Gastroesophageal sphincter (tissue), 4 donors: ENCODE data around the gene ATE1. TPM values are rescaled to one million over a fixed set of nuclear protein-coding genes. Genes with fewer than 3 reads are reported as not detected.
"Not testable (repeated sequence)": the region's sequence is repeated elsewhere in the genome, so short reads cannot be mapped to it uniquely, and the experiment has no call there.

Experiments used
- ATAC-seq: fragments of 150-250 bp; one replicate; pipeline ENCODE4 v1.9.1; 2016; ENCODE audit warnings: mild to moderate bottlenecking, moderate library complexity
- H3K27ac ChIP-seq, 4 donors: fragments of 200-600 bp; sonication (generic) in 3 of 4; 1 replicate in 3 of 4; 2 replicates in 1 of 4; pipeline ENCODE4 v1.5.1; 2016 to 2019
- H3K27me3 ChIP-seq: fragments of 200-600 bp; sonication (generic); one replicate; pipeline ENCODE4 v1.5.1; 2019
- H3K36me3 ChIP-seq, 2 donors: fragments of 200-600 bp; sonication (generic); one replicate each; pipeline ENCODE4 v1.5.1; 2019; ENCODE audit warnings: control low read depth in 1 of 2
- H3K4me1 ChIP-seq, 3 donors: fragments of 200-600 bp; sonication (generic); 1 replicate in 2 of 3; 2 replicates in 1 of 3; pipeline ENCODE4 v1.5.1; 2016 to 2019; ENCODE audit warnings: control low read depth in 2 of 3
- H3K4me3 ChIP-seq, 2 donors: fragments of 200-600 bp; sonication (generic); one replicate each; pipeline ENCODE4 v1.5.1; 2019; ENCODE audit warnings: mild to moderate bottlenecking in 1 of 2, moderate library complexity in 1 of 2
- H3K9me3 ChIP-seq, 3 donors: fragments of 200-600 bp; sonication (generic); one replicate each; pipeline ENCODE4 v1.5.1; 2017 to 2019; ENCODE audit warnings: control low read depth in 2 of 3
- CTCF ChIP-seq, 4 experiments: fragments of 200-600 bp in 2 of 4; fragments of 450-650 bp in 2 of 4; sonication (generic) in 1 of 4; IDR thresholded peaks; one replicate each; pipeline ENCODE4 v1.5.1; 2017 to 2019; ENCODE audit warnings: antibody characterized with exemption in 4 of 4, mild to moderate bottlenecking in 2 of 4, moderate library complexity in 2 of 4
- EP300 ChIP-seq: sonication (generic); formaldehyde crosslinking; IDR thresholded peaks from one replicate; pipeline ENCODE4 v1.6.1; 2017; ENCODE audit warnings: antibody characterized with exemption, mild to moderate bottlenecking
- POLR2A ChIP-seq, 2 donors: fragments of 450-650 bp; IDR thresholded peaks; one replicate each; pipeline ENCODE4 v1.6.1; 2017; ENCODE audit warnings: antibody characterized with exemption in 2 of 2, mild to moderate bottlenecking in 2 of 2, moderate library complexity in 1 of 2
- POLR2AphosphoS5 ChIP-seq: sonication (generic); formaldehyde crosslinking; IDR thresholded peaks from one replicate; pipeline ENCODE4 v1.6.1; 2017; ENCODE audit warnings: antibody characterized with exemption
- WGBS, 2 donors: methylation state at CpG; one replicate each; pipeline ENCODE4 v1.1.5; 2018; ENCODE audit warnings: low coverage in 1 of 2; 5-methylcytosine and 5-hydroxymethylcytosine counted together
- total RNA-seq, 4 donors: library from RNA; depleted of rRNA; stranded (reverse); fragments of >200 nt; gene quantifications; one replicate each; pipeline ENCODE4 v1.1.0, GENCODE V29; 2016

Gene ATE1
- total RNA-seq, 4 donors from 2014 or later = 24.6 to 38.2 (median 32.6) TPM

GRCh38 chr10:121935702-121936101 is 7.9 kb upstream of the ATE1 start:
- TF ChIP-seq CTCF (IDR thresholded peaks at IDR 0.05) = no peak
- no peak for TF ChIP-seq POLR2A (IDR thresholded peaks at IDR 0.05)
- TF ChIP-seq EP300 = no peak
- no peak for TF ChIP-seq POLR2AphosphoS5
- no peaks in the 10 kb centered on the region for H3K27me3 ChIP-seq
- WGBS, 2 donors = 33 to 57% methylated on average over 6 of the region's 7 CpGs
- H3K4me1 ChIP-seq = peaks cover 0 to 4% (median 0%) of the 10 kb centered on the region in 3 donors
- no peak overlapping the region for H3K27ac ChIP-seq
- ATAC-seq = no peak
- no peaks in the 10 kb centered on the region for H3K36me3 ChIP-seq
- H3K9me3 ChIP-seq = no peaks in the 10 kb centered on the region
- no peak overlapping the region for H3K4me3 ChIP-seq

- H3K4me3 ChIP-seq, H3K9me3 ChIP-seq, H3K27me3 ChIP-seq, ATAC-seq, H3K36me3 ChIP-seq: not testable (repeated sequence)
- Histone ChIP-seq H3K4me1 (peaks cover 0 to 36% (median 0%) of the 10 kb centered on the region in 3 donors), H3K27ac (peak overlapping the region in 1 of 4 donors; percentile 44)
- 57 to 59% methylated on average over 8 to 11 of the region's 11 CpGs for WGBS, 2 donors
These were observed 2.6 kb upstream of the ATE1 start for GRCh38 chr10:121930268-121931085.

GRCh38 chr10:121929585-121930267 is 1.9 kb upstream of the ATE1 start:
- H3K4me3 ChIP-seq, H3K9me3 ChIP-seq, H3K36me3 ChIP-seq, ATAC-seq, H3K27me3 ChIP-seq: not testable (repeated sequence)
- 69 to 91% methylated on average over 5 to 12 of the region's 14 CpGs for WGBS, 2 donors
- Histone ChIP-seq H3K4me1 (peaks cover 0 to 42% (median 0%) of the 10 kb centered on the region in 3 donors), H3K27ac (peak overlapping the region in 1 of 4 donors; percentile 44)

GRCh38 chr10:121928528-121928884 is 675 bp upstream of the ATE1 start:
- H3K27me3 ChIP-seq = no peaks in the 10 kb centered on the region
- no peaks in the 10 kb centered on the region for H3K9me3 ChIP-seq
- peak overlapping the region; percentile 88 to 99 (median 98) for H3K27ac ChIP-seq
- peak overlapping the region; percentile 73 to 98 for H3K4me3 ChIP-seq
- TF ChIP-seq CTCF (IDR thresholded peaks at IDR 0.05) (no peak), POLR2A (IDR thresholded peaks at IDR 0.05) (no peak), POLR2AphosphoS5 (no peak)
- H3K36me3 ChIP-seq = no peaks in the 10 kb centered on the region
- WGBS, 2 donors = 0 to 8% methylated on average over 3 to 4 of the region's 20 CpGs
- H3K4me1 ChIP-seq = peaks cover 0 to 44% (median 0%) of the 10 kb centered on the region in 3 donors
- ATAC-seq = no peak

- TF ChIP-seq POLR2A (IDR thresholded peaks at IDR 0.05) (no peak), POLR2AphosphoS5 (peak; percentile 27), EP300 (no peak), CTCF (IDR thresholded peaks at IDR 0.05) (no peak)
- H3K27me3 ChIP-seq = no peaks in the 10 kb centered on the region
- H3K4me3 ChIP-seq = peak overlapping the region; percentile 73 to 98
- H3K9me3 ChIP-seq = no peaks in the 10 kb centered on the region
- 2% methylated on average over 9 of the region's 48 CpGs; no CpG with 5 or more reads in 1 of the 2 donors for WGBS, 2 donors
- H3K4me1 ChIP-seq = peaks cover 0 to 44% (median 0%) of the 10 kb centered on the region in 3 donors
- peak; percentile 64 for ATAC-seq
- H3K36me3 ChIP-seq = peaks cover 0 to 9% of the 10 kb centered on the region in 2 donors
- peak overlapping the region; percentile 88 to 99 (median 98) for H3K27ac ChIP-seq
These were observed 452 bp downstream of the ATE1 start for GRCh38 chr10:121927318-121927840.
